Activated CD4-positive, alpha-beta T cell treated with anti-CD3 and anti-CD28 coated beads, Interleukin-2, amount 50 U/mL, for 4 hours (primary cell): ENCODE data around the gene ZNF83.
"Not testable (repeated sequence)": the region's sequence is repeated elsewhere in the genome, so short reads cannot be mapped to it uniquely, and the experiment has no call there.

Source experiments
- DNase-seq, 2 experiments: peaks; one replicate each; pipeline ENCODE4 v3.0.0-alpha.2; 2020

ZNF83 gene

DNA sequence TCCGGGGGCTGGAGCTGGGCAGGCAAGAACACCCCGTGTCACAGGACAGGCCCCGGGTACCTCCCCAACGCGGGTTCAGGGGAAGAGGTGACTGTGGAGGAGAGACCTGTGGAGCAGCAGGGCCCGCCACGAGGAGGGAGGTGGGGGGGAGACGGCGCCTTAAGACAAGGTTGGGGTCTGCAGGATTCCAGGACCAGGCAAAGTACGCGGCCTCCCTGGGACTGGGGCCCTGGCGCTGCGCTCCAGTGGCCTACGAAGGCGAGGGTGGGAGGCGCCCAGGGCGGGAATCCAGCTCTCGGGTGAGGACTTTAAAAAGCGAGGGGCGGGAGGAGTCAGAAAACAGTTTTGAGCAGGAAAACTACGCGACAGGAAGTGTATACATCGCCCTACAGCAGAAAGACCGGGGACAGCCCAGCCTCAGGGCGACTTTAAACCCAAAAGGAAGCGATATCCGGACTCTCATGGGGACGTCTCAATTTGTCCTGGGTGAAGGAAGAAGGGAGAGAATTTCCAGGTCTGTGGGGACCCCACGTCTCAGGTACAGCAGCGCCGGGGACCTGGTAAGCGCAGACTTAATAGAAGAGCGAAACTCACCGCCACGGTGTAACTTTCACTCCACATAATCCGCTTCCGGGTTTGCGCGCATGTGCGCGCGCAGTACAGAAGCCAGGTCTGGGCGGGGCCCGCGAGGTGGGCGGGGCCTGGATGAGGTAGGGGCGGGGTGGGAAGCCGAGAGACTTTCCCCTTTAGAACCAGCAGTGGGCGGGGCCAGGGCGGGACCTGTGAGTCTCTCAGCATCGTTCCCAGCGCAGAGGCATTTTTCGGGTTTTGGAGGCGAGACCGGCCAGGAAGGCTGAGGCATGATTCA is at the start of gene ZNF83:
TSS of gene ZNF83 (minus strand) at position 638 of the 868 bp plus-strand sequence.
- peak; percentile 95 for DNase-seq

DNA sequence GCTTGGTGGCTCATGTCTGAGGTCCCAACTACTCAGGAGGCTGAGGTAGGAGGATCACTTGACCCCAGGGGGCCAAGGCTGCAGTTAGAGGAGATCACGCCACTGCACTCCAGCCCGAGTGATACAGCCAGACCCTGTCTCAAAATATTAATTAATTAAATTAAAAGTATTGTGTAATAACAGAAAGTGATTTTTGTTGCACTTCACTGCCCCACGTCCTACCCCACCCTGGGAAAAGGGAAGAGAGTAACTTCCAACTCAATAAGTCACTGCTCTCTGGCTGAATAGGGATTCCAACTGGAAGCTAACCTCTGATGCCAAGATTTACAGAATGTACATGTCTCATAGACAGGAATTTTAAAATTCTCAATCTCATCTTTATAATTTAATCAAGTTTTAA is 49.5 kb upstream of the ZNF83 start:
- no peak for DNase-seq

- DNase-seq = no peak
Measured at GRCh38 chr19:52685811-52686210, 47.7 kb upstream of the ZNF83 start.

DNA sequence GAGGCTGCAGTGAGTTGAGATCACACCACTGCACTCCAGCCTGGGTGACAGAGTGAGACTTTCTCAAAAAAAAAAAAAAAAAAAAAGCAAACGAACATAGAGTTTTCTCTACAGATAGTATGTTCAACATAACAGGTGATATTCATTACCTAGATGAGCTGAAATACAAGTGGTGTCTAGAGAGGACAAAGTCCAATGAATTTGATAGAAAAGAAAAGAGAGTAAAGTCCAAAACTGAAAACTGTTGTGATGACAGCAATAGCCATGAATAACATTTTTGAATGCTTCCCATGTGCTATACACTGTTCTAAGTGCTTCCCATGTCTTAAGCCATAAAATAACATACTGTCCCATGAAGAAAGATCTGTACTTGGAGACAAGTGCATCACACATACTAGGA is 43.1 kb upstream of the ZNF83 start:
- DNase-seq = not testable (repeated sequence)

GRCh38 chr19:52679598-52679997 is 41.4 kb upstream of the ZNF83 start:
- no peak for DNase-seq

GRCh38 chr19:52675239-52675638 is 37.1 kb upstream of the ZNF83 start:
- DNase-seq = not testable (repeated sequence)

GRCh38 chr19:52673014-52673413 is 34.9 kb upstream of the ZNF83 start:
- no peak for DNase-seq

GRCh38 chr19:52670046-52670445 is 31.9 kb upstream of the ZNF83 start:
- no peak for DNase-seq

DNA sequence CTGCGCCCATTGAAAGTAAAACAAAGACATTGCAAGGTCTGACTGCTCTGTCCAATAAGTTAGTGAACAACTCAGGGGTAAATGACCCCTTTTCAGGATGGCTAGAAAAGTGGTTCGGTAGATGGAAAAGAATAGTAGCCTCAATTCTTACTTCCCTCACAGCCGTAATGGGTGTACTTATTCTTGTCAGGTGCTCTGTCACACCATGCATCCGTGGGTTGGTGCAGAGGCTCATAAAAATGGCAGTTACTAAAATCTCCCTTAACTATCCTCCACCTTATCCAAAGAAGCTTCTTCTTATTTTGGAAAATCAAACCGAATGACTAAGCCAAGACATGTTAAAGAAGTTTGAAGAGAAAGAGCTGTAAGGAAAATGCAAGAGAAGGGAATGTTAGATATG is 31.4 kb upstream of the ZNF83 start:
- DNase-seq = no peak

DNA sequence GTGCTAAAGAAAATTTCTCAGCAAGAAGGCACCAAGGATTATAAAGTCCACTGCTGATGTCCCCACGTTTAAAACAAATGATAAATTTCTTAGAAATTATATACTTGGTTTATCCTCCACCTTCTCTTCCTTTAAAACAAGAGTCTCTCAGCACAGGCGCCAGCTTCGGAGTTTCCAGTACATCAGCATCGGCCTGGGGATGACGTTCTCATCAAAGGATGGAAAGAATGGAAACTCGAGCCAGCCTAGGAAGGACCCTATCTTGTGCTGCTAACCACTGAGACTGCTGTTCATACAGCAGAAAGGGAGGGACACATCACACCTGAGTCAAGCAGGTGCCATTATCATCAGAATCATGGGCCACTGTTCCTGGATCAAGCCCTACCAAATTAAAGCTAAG is 29.8 kb upstream of the ZNF83 start:
- no peak for DNase-seq

DNA sequence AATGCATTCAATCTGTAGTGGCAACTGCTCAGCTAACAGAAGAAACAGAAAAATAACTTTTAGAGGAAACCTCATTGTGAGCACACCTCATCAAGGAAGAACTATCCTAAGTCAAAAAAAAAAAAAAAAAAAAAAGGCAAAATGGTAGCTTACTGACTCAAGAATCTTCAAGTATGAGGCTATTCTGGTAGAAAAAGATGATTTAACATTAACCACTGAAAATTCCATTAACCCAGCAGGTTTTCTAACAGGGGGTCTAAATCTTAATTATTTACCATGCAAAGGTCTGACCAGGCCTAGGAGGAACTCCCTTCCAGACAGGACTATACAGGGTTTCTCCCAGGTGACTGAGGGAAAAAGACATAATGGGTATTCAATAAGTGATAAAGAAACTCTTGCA is 28.4 kb upstream of the ZNF83 start:
- no peak for DNase-seq

- DNase-seq = no peak
Measured at GRCh38 chr19:52665529-52665928, 27.4 kb upstream of the ZNF83 start.

DNA sequence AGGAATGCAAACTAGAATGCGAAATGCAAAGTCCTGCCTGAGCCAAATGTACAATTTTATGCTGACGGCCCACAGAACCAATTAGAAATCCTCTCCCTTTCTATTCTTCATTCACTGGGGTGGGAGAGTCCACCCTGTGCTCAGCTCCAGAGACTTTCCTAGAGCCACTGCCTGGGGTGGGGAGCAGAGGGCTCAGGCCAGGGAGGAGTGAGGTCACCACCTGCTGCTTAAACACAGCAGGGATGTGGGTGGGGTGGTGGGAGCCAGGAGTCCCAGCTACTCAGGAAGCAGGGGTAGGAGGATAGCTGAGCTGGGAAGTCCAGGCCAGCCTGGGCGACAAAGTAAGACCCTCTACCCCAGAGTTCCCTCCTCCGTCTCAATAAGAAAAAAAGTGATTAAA is 26.9 kb upstream of the ZNF83 start:
- DNase-seq = no peak

DNA sequence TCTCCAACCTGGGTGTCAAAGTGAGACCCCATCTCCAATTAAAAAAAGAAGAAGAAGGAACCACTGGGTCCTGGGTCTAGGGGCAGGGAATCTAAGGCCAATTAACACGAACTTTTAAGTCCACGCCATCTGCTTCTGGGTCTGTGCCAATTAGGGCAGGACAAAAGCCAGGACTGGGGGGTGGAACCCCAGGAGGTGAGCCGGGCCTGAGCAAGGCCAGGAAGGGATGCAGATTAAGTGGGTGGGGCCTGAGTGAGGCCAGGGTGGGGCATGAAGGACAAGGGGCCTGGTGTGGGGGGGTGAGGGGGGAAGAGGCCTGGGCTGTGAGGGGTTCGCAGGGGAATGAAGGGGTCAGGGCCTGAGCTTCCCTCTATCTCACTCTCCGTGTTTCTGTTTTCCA is 26.3 kb upstream of the ZNF83 start:
- no peak for DNase-seq

GRCh38 chr19:52662631-52663030 is 24.5 kb upstream of the ZNF83 start:
- DNase-seq = no peak

GRCh38 chr19:52660981-52661380 is 22.8 kb upstream of the ZNF83 start:
- no peak for DNase-seq

GRCh38 chr19:52659013-52659412 is 20.9 kb upstream of the ZNF83 start:
- no peak for DNase-seq

GRCh38 chr19:52658595-52658994 is 20.4 kb upstream of the ZNF83 start:
- DNase-seq = no peak

DNA sequence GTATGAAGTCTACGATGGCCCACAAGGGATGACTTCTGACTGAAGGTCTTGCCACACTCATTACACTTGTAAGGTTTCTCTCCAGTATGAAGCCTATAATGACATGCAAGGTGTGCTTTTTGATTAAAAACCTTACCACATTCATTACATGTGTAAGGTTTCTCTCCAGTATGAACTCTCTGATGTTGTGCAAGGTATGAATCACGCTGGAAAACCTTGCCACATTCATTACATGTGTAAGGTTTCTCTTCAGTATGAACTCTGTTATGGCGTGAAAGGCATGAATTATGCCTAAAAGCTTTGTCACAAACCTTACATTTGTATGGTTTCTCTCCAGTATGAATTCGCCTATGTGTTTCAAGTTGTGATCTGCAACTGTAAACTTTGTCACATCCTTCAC is 15.0 kb upstream of the ZNF83 start:
- no peak for DNase-seq

- no peak for DNase-seq
Measured at GRCh38 chr19:52651956-52652355, 13.8 kb upstream of the ZNF83 start.

- DNase-seq = no peak
Measured at GRCh38 chr19:52648336-52649016, 10.3 kb upstream of the ZNF83 start.

GRCh38 chr19:52646571-52647217 is 8.5 kb upstream of the ZNF83 start:
- DNase-seq = no peak

DNA sequence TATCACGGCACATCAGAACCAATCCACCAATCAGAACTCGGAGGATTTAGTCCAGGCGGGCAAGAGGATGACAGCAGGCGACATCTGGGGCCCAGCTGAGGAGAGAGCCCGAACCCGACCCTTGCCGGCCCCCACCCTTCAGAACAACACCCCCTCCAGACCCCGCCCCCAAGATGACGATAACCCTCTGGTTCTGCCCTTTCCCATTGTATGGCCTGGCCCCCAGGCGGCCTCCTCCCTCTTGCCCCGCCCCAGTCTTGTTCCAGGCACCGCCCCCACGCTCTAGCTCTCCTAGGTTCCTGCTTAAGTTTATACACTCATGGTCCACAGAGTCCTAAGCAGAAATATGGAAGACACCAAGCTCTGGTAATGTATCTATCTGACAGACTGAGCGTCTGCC is 2.8 kb upstream of the ZNF83 start:
- DNase-seq = no peak

DNA sequence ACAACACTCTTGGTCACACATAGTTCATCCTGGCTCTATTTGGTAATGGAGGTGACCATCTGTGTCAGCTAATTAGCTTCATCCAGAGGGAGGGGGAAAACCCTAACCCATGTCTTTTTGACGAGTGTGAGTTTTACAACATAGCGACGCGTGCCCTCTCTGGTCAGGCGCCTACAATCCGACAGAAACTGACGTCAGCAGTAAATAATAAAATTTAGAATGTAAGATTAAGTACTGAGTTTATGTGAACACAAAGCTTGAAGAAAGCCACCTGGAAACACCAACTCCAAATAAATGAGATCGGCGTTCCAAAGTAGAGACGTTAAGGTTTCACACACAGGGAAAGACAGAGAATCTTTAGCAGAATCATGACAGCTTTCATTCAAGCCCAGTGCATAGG is 1.8 kb upstream of the ZNF83 start:
- no peak for DNase-seq
